Measurements from ENCODE around the gene NUP210L.

The NUP210L gene

GRCh38 chr1:154183046-154183915, 28.4 kb upstream of the NUP210L start (continued):
- TF ChIP-seq ZBTB26 (tag by site-specific recombination; optimal IDR thresholded peaks at IDR 0.05) (peak; percentile 48), ZNF791 (tag by site-specific recombination; IDR thresholded peaks at IDR 0.05) (no peak), ZNF266 (tag by site-specific recombination; IDR thresholded peaks at IDR 0.05; ENCODE audit: low read depth) (no peak), ZNF473 (tag by site-specific recombination; IDR thresholded peaks at IDR 0.05) (no peak), BCL11B (tag by site-specific recombination; IDR thresholded peaks at IDR 0.05; ENCODE audit: low read depth) (peak; percentile 91), HOXC10 (CRISPR knock-in tag; IDR thresholded peaks at IDR 0.05) (no peak), ZSCAN30 (tag by site-specific recombination; IDR thresholded peaks at IDR 0.05) (peak; percentile 59; the same call in 1 of the 2 replicates), ZNF621 (tag by site-specific recombination; IDR thresholded peaks at IDR 0.05) (no peak), ZNF629 (tag by site-specific recombination; IDR thresholded peaks at IDR 0.05) (peak; percentile 95), ZNF184 (tag by site-specific recombination; IDR thresholded peaks at IDR 0.05) (no peak), ZNF132 (tag by site-specific recombination; IDR thresholded peaks at IDR 0.05; ENCODE audit: borderline replicate concordance) (no peak), ZNF707 (tag by site-specific recombination; IDR thresholded peaks at IDR 0.05) (no peak), HOXA7 (CRISPR knock-in tag; IDR thresholded peaks at IDR 0.05; ENCODE audit: borderline replicate concordance) (no peak), GLI2 (tag by site-specific recombination; IDR thresholded peaks at IDR 0.05; ENCODE audit: borderline replicate concordance, low read depth) (no peak), ZNF518A (tag by site-specific recombination; conservative IDR thresholded peaks at IDR 0.05; ENCODE audit: low read depth) (peak; percentile 72; the same call in 1 of the 2 replicates), ZNF626 (tag by site-specific recombination; IDR thresholded peaks at IDR 0.05) (no peak), ZBTB21 (tag by site-specific recombination; IDR thresholded peaks at IDR 0.05) (peak; percentile 77; the same call in 1 of the 2 replicates), SP3 (tag by site-specific recombination; IDR thresholded peaks at IDR 0.05) (peak; percentile 92), PRDM4 (tag by site-specific recombination; IDR thresholded peaks at IDR 0.05) (no peak; the same call in 1 of the 2 replicates), ZNF623 (tag by site-specific recombination; IDR thresholded peaks at IDR 0.05) (no peak), ZNF175 (tag by site-specific recombination; IDR thresholded peaks at IDR 0.05) (no peak), ZNF280D (tag by site-specific recombination; IDR thresholded peaks at IDR 0.05) (no peak), SCRT1 (tag by site-specific recombination; IDR thresholded peaks at IDR 0.05; ENCODE audit: borderline replicate concordance) (no peak), ZNF214 (tag by site-specific recombination; IDR thresholded peaks at IDR 0.05; ENCODE audit: borderline replicate concordance) (no peak), BCL6B (tag by site-specific recombination; IDR thresholded peaks at IDR 0.05) (no peak)
